ENCODE measurements around the gene CELSR3. TPM values are rescaled to one million over a fixed set of nuclear protein-coding genes. Genes with fewer than 3 reads are reported as not detected.

Gene CELSR3
- total RNA-seq, 1 donor from 2014 or later: 2.3 TPM

DNA sequence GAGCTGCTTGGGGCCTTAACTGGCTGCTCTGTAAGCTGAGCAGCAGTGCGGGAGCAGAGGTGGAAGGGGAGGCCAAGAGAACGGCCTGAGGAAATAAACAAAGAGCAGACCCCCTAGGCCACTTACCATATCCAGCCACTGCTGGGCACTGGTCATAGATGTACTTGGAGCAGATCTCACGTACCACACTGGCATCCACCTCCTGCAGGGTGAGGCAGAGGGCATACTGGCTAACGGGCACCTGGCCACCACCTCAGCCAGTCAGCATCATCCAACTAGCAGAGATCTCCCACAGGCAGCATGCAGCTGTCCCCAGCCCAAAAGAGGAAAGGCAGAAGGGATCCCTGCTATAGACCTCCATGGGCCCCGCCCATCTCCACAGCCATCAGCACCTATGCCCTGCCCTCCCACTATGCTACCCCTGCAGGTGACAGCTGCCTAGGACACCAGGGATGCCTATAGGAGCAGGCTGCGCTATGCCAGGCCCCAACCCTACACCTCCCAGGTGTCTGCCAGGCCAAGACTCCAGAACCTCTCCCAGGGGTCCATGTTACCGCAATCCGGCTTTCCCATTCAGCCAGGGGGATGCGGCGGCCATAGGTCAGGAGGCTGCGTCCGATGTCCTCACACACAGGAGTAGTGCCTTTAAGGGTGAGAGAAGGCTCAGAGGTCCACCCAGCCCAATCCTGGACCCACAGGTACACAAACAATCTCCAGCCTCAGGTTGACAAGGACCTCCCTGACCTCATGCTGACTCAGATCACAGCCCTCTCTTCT lies 63.0 kb downstream of the CELSR3 start:
- Mint-ChIP-seq H3K27ac (no peak overlapping the region), H3K4me1 (peaks cover 9% of the 10 kb centered on the region), H3K4me3 (no peak overlapping the region), H3K9me3 (no peaks in the 10 kb centered on the region), H3K36me3 (ENCODE audit: low read depth) (peaks cover 72% of the 10 kb centered on the region), H3K27me3 (peaks cover under 1% of the 10 kb centered on the region)
- no peak for ATAC-seq (ENCODE audit: low read depth)
- TF ChIP-seq, protein P1, sequence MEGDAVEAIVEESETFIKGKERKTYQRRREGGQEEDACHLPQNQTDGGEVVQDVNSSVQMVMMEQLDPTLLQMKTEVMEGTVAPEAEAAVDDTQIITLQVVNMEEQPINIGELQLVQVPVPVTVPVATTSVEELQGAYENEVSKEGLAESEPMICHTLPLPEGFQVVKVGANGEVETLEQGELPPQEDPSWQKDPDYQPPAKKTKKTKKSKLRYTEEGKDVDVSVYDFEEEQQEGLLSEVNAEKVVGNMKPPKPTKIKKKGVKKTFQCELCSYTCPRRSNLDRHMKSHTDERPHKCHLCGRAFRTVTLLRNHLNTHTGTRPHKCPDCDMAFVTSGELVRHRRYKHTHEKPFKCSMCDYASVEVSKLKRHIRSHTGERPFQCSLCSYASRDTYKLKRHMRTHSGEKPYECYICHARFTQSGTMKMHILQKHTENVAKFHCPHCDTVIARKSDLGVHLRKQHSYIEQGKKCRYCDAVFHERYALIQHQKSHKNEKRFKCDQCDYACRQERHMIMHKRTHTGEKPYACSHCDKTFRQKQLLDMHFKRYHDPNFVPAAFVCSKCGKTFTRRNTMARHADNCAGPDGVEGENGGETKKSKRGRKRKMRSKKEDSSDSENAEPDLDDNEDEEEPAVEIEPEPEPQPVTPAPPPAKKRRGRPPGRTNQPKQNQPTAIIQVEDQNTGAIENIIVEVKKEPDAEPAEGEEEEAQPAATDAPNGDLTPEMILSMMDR (IDR thresholded peaks at IDR 0.05): no peak
- POLR2A ChIA-PET: no interaction called here
- CTCF ChIA-PET: no interaction called here
- DNase-seq: no peak
- intact Hi-C loops (cut with micrococcal nuclease): no loop called here

DNA sequence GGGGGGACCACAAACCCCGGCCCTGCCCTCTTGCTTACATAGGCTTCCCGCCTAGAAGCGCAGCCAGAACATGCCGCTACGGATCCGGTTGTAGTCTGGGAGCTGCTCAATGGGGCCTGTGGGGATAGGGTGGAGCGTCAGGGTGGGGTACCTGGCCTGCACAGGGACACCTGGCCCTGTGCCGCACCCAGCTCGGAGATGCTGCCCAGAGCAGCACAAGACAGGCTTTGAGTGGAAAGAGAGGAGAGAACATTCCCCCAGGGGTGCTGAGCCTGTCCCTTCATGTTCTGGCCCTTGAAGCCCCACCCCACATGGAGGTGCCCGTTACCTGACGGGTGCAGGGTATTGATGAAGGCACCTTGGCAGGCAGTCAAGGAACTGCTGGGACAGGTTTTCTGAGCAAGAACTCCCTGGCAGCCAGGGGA lies 63.6 kb downstream of the CELSR3 start:
- CTCF ChIA-PET: no interaction called here
- POLR2A ChIA-PET: no interaction called here
- no peaks in the 10 kb centered on the region for H3K9me3 Mint-ChIP-seq
- peaks cover 14% of the 10 kb centered on the region for H3K4me1 Mint-ChIP-seq
- ATAC-seq (ENCODE audit: low read depth) (no peak), DNase-seq (no peak)
- no peak overlapping the region for H3K27ac Mint-ChIP-seq
- peaks cover 5% of the 10 kb centered on the region for H3K27me3 Mint-ChIP-seq
- TF ChIP-seq, protein P1 (IDR thresholded peaks at IDR 0.05): no peak
- intact Hi-C loops (cut with micrococcal nuclease): no loop called here
- no peak overlapping the region for H3K4me3 Mint-ChIP-seq
- peaks cover 66% of the 10 kb centered on the region for H3K36me3 Mint-ChIP-seq (ENCODE audit: low read depth)

DNA sequence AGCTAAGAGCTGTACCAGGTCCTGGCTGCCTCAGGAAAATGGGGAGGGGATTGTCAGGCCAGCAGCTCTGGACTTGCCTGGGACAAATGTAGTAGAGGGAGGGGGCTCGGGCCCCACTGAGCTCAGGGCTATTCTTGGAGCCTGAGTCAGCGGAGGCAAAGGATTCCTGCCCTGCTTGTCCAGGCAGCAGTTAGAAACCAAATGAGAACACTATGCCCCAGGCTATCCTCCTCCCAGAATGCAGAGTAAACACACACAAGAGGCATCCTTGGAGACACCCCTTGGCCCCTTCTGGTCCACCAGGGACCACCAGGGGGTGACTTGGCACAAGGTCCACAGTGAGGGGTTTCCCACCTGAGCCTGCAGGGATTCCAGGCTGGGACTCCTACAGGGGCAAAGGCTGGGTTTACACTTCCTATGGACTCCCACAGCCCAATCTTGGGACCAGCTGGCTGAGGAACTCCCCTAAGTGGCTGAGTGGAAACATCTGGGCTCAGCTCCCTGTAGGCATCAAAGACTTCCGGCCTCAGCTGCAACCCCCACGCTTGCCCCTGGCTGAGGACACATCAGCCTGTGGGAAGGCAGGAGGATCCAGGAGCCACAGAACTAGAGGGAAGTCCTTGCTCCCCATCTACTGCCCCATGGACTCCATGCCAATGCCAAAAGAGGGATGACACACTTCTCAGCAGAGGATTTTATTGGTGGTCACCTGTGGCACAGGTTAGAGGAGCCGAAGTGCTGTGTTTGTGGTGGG lies 64.2 kb downstream of the CELSR3 start:
- ATAC-seq (ENCODE audit: low read depth) (no peak), DNase-seq (no peak)
- peaks cover 9% of the 10 kb centered on the region for H3K27me3 Mint-ChIP-seq
- intact Hi-C loops (cut with micrococcal nuclease): no loop called here
- H3K9me3 Mint-ChIP-seq: no peaks in the 10 kb centered on the region
- no peak overlapping the region for H3K4me3 Mint-ChIP-seq
- POLR2A ChIA-PET: no interaction called here
- TF ChIP-seq, protein P1 (IDR thresholded peaks at IDR 0.05): no peak
- CTCF ChIA-PET: no interaction called here
- no peak overlapping the region for H3K27ac Mint-ChIP-seq
- peaks cover 60% of the 10 kb centered on the region for H3K36me3 Mint-ChIP-seq (ENCODE audit: low read depth)
- H3K4me1 Mint-ChIP-seq: peaks cover 14% of the 10 kb centered on the region

DNA sequence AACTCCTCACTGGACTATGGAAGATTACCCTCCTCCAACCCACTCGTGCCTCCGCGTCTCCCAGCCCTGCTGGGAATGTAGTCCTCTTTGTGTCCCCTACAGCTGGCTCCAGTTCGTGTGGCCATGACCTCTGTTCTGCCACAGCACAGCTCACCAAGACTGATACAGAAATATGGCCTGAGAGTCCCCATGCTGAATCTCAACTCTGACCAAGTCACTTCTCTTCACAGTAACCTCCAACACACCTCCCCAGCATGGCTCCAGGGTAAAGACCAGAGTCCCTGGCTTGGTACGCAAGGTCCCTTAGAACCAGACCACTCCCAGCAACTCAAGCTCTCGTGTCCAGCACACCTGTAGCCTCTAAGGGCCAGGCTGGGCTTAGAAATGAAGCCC lies 65.3 kb downstream of the CELSR3 start:
- POLR2A ChIA-PET: no interaction called here
- Mint-ChIP-seq H3K4me3 (no peak overlapping the region), H3K27ac (no peak overlapping the region), H3K4me1 (peaks cover 14% of the 10 kb centered on the region), H3K9me3 (no peaks in the 10 kb centered on the region), H3K36me3 (ENCODE audit: low read depth) (peaks cover 50% of the 10 kb centered on the region), H3K27me3 (peaks cover 18% of the 10 kb centered on the region)
- DNase-seq (no peak), ATAC-seq (ENCODE audit: low read depth) (no peak)
- intact Hi-C loops (cut with micrococcal nuclease): no loop called here
- TF ChIP-seq, protein P1 (IDR thresholded peaks at IDR 0.05): no peak
- CTCF ChIA-PET: no interaction called here

DNA sequence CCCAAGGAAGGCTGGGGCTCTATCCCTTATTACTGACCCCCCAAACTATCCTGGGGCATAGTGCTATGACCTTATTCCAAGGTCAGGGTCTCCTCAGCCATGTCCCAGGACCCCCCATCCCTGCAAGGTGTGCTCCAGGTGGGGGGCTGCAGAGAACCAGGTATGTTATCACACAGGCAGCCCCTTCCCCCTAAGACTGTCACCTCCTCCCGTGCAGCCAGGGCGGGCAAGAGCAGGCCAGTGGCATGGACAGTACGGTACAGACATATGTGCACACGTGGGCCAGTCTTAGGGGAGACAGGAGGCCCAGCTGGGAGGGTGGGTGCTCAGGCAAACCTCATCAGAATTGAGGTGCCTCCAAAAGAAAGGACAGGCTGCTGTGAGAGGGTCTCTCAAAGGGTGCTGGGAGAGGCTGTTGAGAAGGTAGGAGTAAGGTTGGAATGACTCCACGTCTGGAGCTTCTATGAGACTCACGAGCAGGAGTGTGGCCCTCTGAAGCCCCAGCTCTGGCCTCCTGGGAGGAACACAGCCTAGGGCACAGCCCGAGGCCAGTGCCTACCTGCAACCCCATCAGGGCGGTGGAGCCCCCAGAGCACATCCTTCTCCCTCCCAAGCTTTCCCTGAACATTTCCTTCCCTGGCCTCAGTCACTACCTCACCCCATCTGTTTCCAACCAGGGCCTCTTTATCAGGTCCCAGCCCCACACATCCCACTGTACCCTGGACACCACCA lies 65.8 kb downstream of the CELSR3 start:
- Mint-ChIP-seq H3K36me3 (ENCODE audit: low read depth) (peaks cover 45% of the 10 kb centered on the region), H3K4me1 (peaks cover 14% of the 10 kb centered on the region), H3K9me3 (no peaks in the 10 kb centered on the region), H3K27me3 (peaks cover 18% of the 10 kb centered on the region), H3K27ac (no peak overlapping the region), H3K4me3 (no peak overlapping the region)
- DNase-seq: no peak
- POLR2A ChIA-PET: no interaction called here
- CTCF ChIA-PET: no interaction called here
- TF ChIP-seq, protein P1 (IDR thresholded peaks at IDR 0.05): no peak
- ATAC-seq (ENCODE audit: low read depth): no peak
- intact Hi-C loops (cut with micrococcal nuclease): no loop called here
